ENCODE results near the gene USP32.
"Not testable (repeated sequence)": the region's sequence is repeated elsewhere in the genome, so short reads cannot be mapped to it uniquely, and the experiment has no call there.

Gene USP32

GRCh38 chr17:60223456-60223855, 168.5 kb downstream of the USP32 start:
- no peak for DNase-seq

- DNase-seq = not testable (repeated sequence)
Observed at GRCh38 chr17:60218774-60219173, 173.2 kb downstream of the USP32 start.

- DNase-seq = not testable (repeated sequence)
Observed at GRCh38 chr17:60215895-60216294, 176.0 kb downstream of the USP32 start.

- not testable (repeated sequence) for DNase-seq
Observed at GRCh38 chr17:60211282-60211681, 180.7 kb downstream of the USP32 start.

- DNase-seq = not testable (repeated sequence)
Observed at GRCh38 chr17:60208302-60208701, 183.6 kb downstream of the USP32 start.

GRCh38 chr17:60205782-60206181, 186.2 kb downstream of the USP32 start:
- DNase-seq = not testable (repeated sequence)

GRCh38 chr17:60198630-60199029, 193.3 kb downstream of the USP32 start:
- DNase-seq = not testable (repeated sequence)

- not testable (repeated sequence) for DNase-seq
Observed at GRCh38 chr17:60194141-60194540, 197.8 kb downstream of the USP32 start.

GRCh38 chr17:60193482-60193881, 198.5 kb downstream of the USP32 start:
- no peak for DNase-seq

- DNase-seq = not testable (repeated sequence)
Observed at GRCh38 chr17:60193032-60193431, 198.9 kb downstream of the USP32 start.

- DNase-seq = not testable (repeated sequence)
Observed at GRCh38 chr17:60190032-60190431, 201.9 kb downstream of the USP32 start.

- no peak for DNase-seq
Observed at GRCh38 chr17:60188759-60189158, 203.2 kb downstream of the USP32 start.

GRCh38 chr17:60186846-60187745, 204.8 kb downstream of the USP32 start:
- DNase-seq = not testable (repeated sequence)

- DNase-seq = not testable (repeated sequence)
Observed at GRCh38 chr17:60186372-60186771, 205.6 kb downstream of the USP32 start.

GRCh38 chr17:60180380-60180779, 211.6 kb downstream of the USP32 start:
- DNase-seq = not testable (repeated sequence)

- not testable (repeated sequence) for DNase-seq
Observed at GRCh38 chr17:60178180-60178579, 213.8 kb downstream of the USP32 start.

- not testable (repeated sequence) for DNase-seq
Observed at GRCh38 chr17:60176763-60177162, 215.2 kb downstream of the USP32 start.

- DNase-seq = not testable (repeated sequence)
Observed at GRCh38 chr17:60174767-60175166, 217.2 kb downstream of the USP32 start.

GRCh38 chr17:60174035-60174434, 217.9 kb downstream of the USP32 start:
- DNase-seq = no peak

- no peak for DNase-seq
Observed at GRCh38 chr17:60173304-60173819, 218.6 kb downstream of the USP32 start.

GRCh38 chr17:60171753-60172079, 220.2 kb downstream of the USP32 start:
- DNase-seq = no peak

- no peak for DNase-seq
Observed at GRCh38 chr17:60170835-60171752, 220.8 kb downstream of the USP32 start.

Measured in stimulated activated CD4-positive, alpha-beta T cell treated with anti-CD3 and anti-CD28 coated beads, Interleukin-2, amount 100 ng/mL, for 24 hours (primary cell).